Lung (tissue), 12 donors: ENCODE measurements around the gene CDKAL1. TPM values are rescaled to one million over a fixed set of nuclear protein-coding genes. Genes with fewer than 3 reads are reported as not detected.

Experiments
- ATAC-seq: fragments of 200-7000 bp; cut with Tn5 transposase; one replicate; pipeline ENCODE4 v1.9.1; 2020; ENCODE audit warnings: moderate number of reproducible peaks; ENCODE audit not compliant: insufficient read depth, low FRiP score
- DNase-seq, 3 donors: peaks; one replicate each; pipeline ENCODE4 v3.0.0-alpha.2; 2013 to 2017
- H3K27ac ChIP-seq, 2 donors: one replicate each; pipeline ENCODE4 v1.5.1; 2013; ENCODE audit warnings: mild to moderate bottlenecking in 2 of 2, moderate library complexity in 2 of 2, control low read depth in 1 of 2, inconsistent platforms in 1 of 2, low read depth in 1 of 2, low read length in 1 of 2
- H3K27me3 ChIP-seq, 3 donors: one replicate each; pipeline ENCODE4 v1.5.1; 2013; ENCODE audit warnings: low read length in 2 of 3; ENCODE audit not compliant: control insufficient read depth in 3 of 3, insufficient read depth in 3 of 3
- H3K36me3 ChIP-seq, 4 donors: one replicate each; pipeline ENCODE4 v1.5.1; 2013; ENCODE audit warnings: low read length in 4 of 4, mild to moderate bottlenecking in 1 of 4, moderate library complexity in 1 of 4; ENCODE audit not compliant: control insufficient read depth in 4 of 4, insufficient read depth in 4 of 4
- H3K4me1 ChIP-seq, 5 donors: one replicate each; pipeline ENCODE4 v1.5.1; 2013; ENCODE audit warnings: low read length in 5 of 5, mild to moderate bottlenecking in 2 of 5, moderate library complexity in 1 of 5; ENCODE audit not compliant: control insufficient read depth in 5 of 5, insufficient read depth in 5 of 5
- H3K4me3 ChIP-seq: one replicate; pipeline ENCODE4 v1.5.1; 2013; ENCODE audit warnings: mild to moderate bottlenecking, control low read depth, moderate library complexity
- H3K9ac ChIP-seq, 2 donors: one replicate each; pipeline ENCODE4 v1.5.1; 2013; ENCODE audit warnings: low read length in 2 of 2, control low read depth in 1 of 2; ENCODE audit not compliant: insufficient read depth in 1 of 2
- H3K9me3 ChIP-seq, 4 donors: one replicate each; pipeline ENCODE4 v1.5.1; 2013; ENCODE audit warnings: low read length in 3 of 4, mild to moderate bottlenecking in 1 of 4, moderate library complexity in 1 of 4; ENCODE audit not compliant: control insufficient read depth in 4 of 4, insufficient read depth in 3 of 4
- WGBS, 2 donors: extraction: QIAGEN DNeasy Blood & Tissue Kit; methylation state at CpG; one replicate each; pipeline ENCODE4 v1.1.7; 2013; 5-methylcytosine and 5-hydroxymethylcytosine counted together
- polyA plus RNA-seq, 2 donors: library from polyadenylated mRNA; stranded (reverse); fragments of 200-250 nt; gene quantifications; one replicate each; pipeline ENCODE4 v1.2.1, GENCODE V29; 2013
- total RNA-seq, 2 donors: library from RNA; depleted of rRNA in 1 of 2; stranded (reverse); fragments of >200 nt in 1 of 2; gene quantifications; one replicate each; pipeline ENCODE4 v1.2.1, GENCODE V29; 2014 to 2021
- TF ChIP-seq, protein P1 (sequence below): IDR thresholded peaks from 2 replicates; pipeline ENCODE4 v1.5.1; 2012; ENCODE audit warnings: mild to moderate bottlenecking; ENCODE audit errors: control extremely low read depth, extremely low read depth
- donor health status: control.
- donor health status: control.
- donor health status: Bipolar disorder and iron deficiency.
- donor health status: healthy.
- donor health status: DM: yes; HTN: yes; CAD: no.

Gene CDKAL1
- total and polyA plus RNA-seq, 4 donors, result 4.0 to 39.0 (median 10.0) TPM

DNA sequence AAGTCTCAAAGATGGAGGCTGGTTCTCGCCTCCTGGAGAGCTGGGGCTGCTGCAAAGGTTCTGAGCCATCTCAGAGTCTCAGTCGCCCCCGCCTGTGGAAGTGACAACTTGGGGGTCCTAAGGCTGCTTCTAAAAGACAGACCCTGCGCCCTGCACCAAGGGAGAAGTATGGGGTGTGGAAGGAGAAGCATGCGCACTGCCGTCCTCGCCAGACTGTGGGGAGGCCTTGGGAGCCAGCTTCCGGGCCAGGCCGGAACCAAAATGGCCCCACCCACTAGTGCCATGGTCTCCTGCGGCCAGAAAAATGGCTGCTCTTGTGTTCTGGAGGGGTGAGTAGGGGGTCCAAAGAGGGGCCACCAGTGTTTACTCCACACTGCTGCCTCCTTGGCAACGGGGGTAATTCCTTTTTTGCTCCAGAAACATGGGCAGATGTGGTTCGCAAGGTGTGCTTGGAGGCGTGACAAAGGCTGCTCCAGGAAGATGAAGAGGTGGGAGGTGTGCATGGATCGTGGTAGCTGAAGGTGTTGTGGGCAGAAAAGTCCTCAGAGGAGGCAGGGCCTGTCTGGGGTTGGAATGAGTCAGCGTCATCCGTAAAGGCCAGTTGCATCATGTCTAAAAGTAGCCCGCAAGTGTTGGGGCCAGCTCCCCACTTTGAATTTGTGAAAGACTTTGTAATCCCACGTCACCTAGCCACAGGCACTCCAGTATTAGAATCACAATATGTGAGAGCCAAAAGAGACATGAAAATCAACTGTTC, 729.5 kb downstream of the CDKAL1 start:
- Histone ChIP-seq H3K4me3 (no peak overlapping the region), H3K27ac (no peak overlapping the region), H3K4me1 (no peaks in the 10 kb centered on the region), H3K9ac (no peak overlapping the region), H3K9me3 (no peaks in the 10 kb centered on the region), H3K36me3 (no peaks in the 10 kb centered on the region), H3K27me3 (no peaks in the 10 kb centered on the region)
- WGBS, 2 donors, result 86 to 88% methylated on average over 18 of the region's 18 CpGs
- ATAC-seq (no peak), DNase-seq (no peak)
- TF ChIP-seq, protein P1, sequence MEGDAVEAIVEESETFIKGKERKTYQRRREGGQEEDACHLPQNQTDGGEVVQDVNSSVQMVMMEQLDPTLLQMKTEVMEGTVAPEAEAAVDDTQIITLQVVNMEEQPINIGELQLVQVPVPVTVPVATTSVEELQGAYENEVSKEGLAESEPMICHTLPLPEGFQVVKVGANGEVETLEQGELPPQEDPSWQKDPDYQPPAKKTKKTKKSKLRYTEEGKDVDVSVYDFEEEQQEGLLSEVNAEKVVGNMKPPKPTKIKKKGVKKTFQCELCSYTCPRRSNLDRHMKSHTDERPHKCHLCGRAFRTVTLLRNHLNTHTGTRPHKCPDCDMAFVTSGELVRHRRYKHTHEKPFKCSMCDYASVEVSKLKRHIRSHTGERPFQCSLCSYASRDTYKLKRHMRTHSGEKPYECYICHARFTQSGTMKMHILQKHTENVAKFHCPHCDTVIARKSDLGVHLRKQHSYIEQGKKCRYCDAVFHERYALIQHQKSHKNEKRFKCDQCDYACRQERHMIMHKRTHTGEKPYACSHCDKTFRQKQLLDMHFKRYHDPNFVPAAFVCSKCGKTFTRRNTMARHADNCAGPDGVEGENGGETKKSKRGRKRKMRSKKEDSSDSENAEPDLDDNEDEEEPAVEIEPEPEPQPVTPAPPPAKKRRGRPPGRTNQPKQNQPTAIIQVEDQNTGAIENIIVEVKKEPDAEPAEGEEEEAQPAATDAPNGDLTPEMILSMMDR, result no peak

DNA sequence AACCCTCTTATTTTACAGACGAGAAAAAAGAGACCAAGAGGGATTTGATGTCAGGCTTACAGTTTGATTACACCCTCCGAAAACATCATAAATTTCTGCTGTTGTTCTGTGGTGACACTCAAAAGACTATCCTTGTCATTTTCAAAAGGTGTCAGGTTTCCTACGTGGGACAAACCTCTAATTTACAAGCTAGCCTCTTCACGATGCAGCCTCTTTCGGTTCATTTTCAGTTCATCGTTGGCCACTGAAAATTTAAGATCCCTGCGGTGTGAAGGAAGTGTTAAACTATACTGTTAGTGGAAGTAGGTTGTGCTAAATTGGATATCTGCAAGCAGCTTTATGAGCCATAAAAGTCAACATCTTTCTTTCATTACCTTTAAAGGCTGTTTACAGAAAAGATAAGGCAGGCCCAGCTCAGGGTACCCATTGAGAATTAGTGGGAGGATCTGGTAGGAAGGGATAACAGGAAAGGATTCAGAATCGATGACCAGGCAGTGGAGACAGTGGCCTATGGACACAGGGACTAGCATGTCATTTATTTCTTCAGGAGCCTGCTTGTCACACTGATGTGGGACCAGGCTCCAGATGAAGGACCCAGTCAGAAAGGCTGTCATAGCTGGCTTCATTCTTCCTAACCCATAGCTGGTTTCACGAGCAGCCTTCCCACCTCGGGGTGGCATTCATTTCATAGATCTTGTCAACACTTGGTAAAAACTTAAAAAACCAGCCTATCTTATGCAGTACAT, 730.2 kb downstream of the CDKAL1 start:
- H3K36me3 ChIP-seq, result no peaks in the 10 kb centered on the region
- H3K9ac ChIP-seq, result no peak overlapping the region
- H3K9me3 ChIP-seq, result no peaks in the 10 kb centered on the region
- TF ChIP-seq, protein P1, result no peak
- ATAC-seq (no peak), DNase-seq (no peak)
- no peak overlapping the region for H3K27ac ChIP-seq
- no peak overlapping the region for H3K4me3 ChIP-seq
- no peaks in the 10 kb centered on the region for H3K4me1 ChIP-seq
- 83% methylated on average over 10 of the region's 10 CpGs for WGBS, 2 donors
- H3K27me3 ChIP-seq, result no peaks in the 10 kb centered on the region

DNA sequence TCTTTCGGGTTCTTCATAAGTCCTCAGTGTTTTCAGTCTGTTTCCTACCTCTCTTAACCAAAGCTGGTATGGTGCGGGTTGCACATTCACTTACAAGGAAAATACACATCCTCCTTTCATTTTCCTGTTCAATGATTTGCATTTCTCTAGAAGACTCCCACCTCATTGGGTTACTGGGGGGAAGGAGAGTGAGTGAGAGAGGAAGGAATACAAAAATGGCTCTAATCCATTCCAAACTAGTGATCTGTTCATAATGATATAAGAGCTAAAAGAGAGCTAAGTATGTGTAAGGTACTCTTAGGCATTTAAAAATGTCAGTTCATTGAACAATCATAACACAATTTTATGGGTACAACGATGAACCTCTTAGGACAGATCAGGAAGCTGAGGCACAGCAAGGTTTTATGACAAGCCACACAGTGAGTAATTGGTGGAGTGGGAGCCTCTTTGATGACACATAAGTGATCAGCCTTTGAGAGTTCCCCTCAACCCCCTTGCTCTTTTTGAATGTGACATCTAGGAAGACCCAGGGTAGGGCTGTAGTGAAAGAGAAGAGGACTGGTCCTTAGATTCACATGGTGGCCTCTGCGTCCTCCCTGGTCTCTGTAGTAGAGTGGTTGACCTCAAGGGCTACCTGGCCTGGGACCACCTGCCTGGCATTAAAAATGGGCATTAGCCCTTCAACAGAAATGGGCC, 730.9 kb downstream of the CDKAL1 start:
- WGBS, 2 donors, result 91 to 95% methylated on average over 4 of the region's 4 CpGs
- H3K27me3 ChIP-seq, result no peaks in the 10 kb centered on the region

More for the DNA sequence above, 730.9 kb downstream of the CDKAL1 start:
- Histone ChIP-seq H3K9ac (no peak overlapping the region), H3K4me3 (no peak overlapping the region), H3K36me3 (no peaks in the 10 kb centered on the region), H3K27ac (no peak overlapping the region), H3K9me3 (no peaks in the 10 kb centered on the region), H3K4me1 (no peaks in the 10 kb centered on the region)
- ATAC-seq (no peak), DNase-seq (no peak)
- TF ChIP-seq, protein P1, result no peak
